Keratinocyte (primary cell): Measurements from ENCODE around the gene DACT1. TPM values are rescaled to one million over a fixed set of nuclear protein-coding genes. Genes with fewer than 3 reads are reported as not detected.

Source experiments
- DNase-seq: peaks from one replicate; pipeline ENCODE4 v3.0.0-alpha.2; 2011; ENCODE audit warnings: low read depth, missing footprints, low spot score
- FAIRE-seq: peaks from 2 replicates; lab custom pipeline; 2011; peaks lifted over from hg19 to GRCh38; lab: Jason Lieb, UNC
- H2AFZ ChIP-seq: 2 replicates; pipeline ENCODE4 v1.6.0; 2012; ENCODE audit warnings: low read length, control low read depth, inconsistent platforms; ENCODE audit not compliant: control insufficient read depth
- H3K27ac ChIP-seq: 2 replicates; pipeline ENCODE4 v1.5.1; 2011; ENCODE audit warnings: low read length; ENCODE audit not compliant: control insufficient read depth, insufficient read depth
- H3K27me3 ChIP-seq: 3 replicates; pipeline ENCODE4 v1.6.0; 2011; ENCODE audit warnings: low read length; ENCODE audit not compliant: control insufficient read depth, insufficient read depth; ENCODE audit errors: extremely low read depth
- H3K36me3 ChIP-seq, 2 experiments: 2 replicates in 1 of 2; 3 replicates in 1 of 2; pipeline ENCODE4 v1.5.1; 2011; ENCODE audit warnings: low read length in 2 of 2, mild to moderate bottlenecking in 1 of 2; ENCODE audit not compliant: control insufficient read depth in 2 of 2, insufficient read depth in 2 of 2; ENCODE audit errors: extremely low read depth in 1 of 2
- H3K4me1 ChIP-seq: 3 replicates; pipeline ENCODE4 v1.5.1; 2011; ENCODE audit warnings: low read length; ENCODE audit not compliant: control insufficient read depth, insufficient read depth; ENCODE audit errors: extremely low read depth
- H3K4me2 ChIP-seq: 3 replicates; pipeline ENCODE4 v1.6.0; 2011; ENCODE audit warnings: low read depth, low read length; ENCODE audit not compliant: control insufficient read depth, insufficient read depth; ENCODE audit errors: extremely low read depth
- H3K4me3 ChIP-seq, 3 experiments: fragments of 200-600 bp in 1 of 3; sonication (generic) in 1 of 3; 2 replicates in 2 of 3; 3 replicates in 1 of 3; pipeline ENCODE4 v1.5.1; 2011 to 2016; ENCODE audit warnings: low read length in 3 of 3, mild to moderate bottlenecking in 3 of 3, control low read depth in 2 of 3, inconsistent platforms in 1 of 3, low read depth in 1 of 3, mixed read lengths in 1 of 3, mixed run types in 1 of 3, moderate library complexity in 1 of 3; ENCODE audit not compliant: control insufficient read depth in 2 of 3, insufficient read depth in 2 of 3; ENCODE audit errors: extremely low read depth in 1 of 3
- H3K79me2 ChIP-seq: 2 replicates; pipeline ENCODE4 v1.6.0; 2012; ENCODE audit warnings: low read length; ENCODE audit not compliant: control insufficient read depth, insufficient read depth
- H3K9ac ChIP-seq: 3 replicates; pipeline ENCODE4 v1.6.0; 2011; ENCODE audit warnings: low read length; ENCODE audit not compliant: control insufficient read depth, insufficient read depth; ENCODE audit errors: extremely low read depth
- H3K9me1 ChIP-seq: 3 replicates; pipeline ENCODE4 v1.6.0; 2011; ENCODE audit warnings: low read length; ENCODE audit not compliant: control insufficient read depth, insufficient read depth; ENCODE audit errors: extremely low read depth
- H3K9me3 ChIP-seq: 2 replicates; pipeline ENCODE4 v1.5.1; 2012; ENCODE audit warnings: low read depth, low read length; ENCODE audit not compliant: control insufficient read depth
- H4K20me1 ChIP-seq: 3 replicates; pipeline ENCODE4 v1.6.0; 2011; ENCODE audit warnings: low read length; ENCODE audit not compliant: control insufficient read depth, insufficient read depth; ENCODE audit errors: extremely low read depth
- EZH2 ChIP-seq: IDR thresholded peaks from one replicate; pipeline ENCODE4 v1.6.1; 2012; ENCODE audit warnings: inconsistent platforms, mild to moderate bottlenecking, low read length, moderate library complexity
- dilution Hi-C: fragments of 300-500 bp; cut with MboI; formaldehyde crosslinking; loops from one replicate; pipeline ENCODE4 v1.7.0; 2020; ENCODE audit warnings: low sequenced_read_pairs; ENCODE audit not compliant: extremely low pct_ligation_motif_present
- polyA plus RNA-seq, 5 experiments: library from polyadenylated mRNA; depleted of rRNA in 3 of 5; stranded (reverse) in 3 of 5; stranded (forward) in 1 of 5; unstranded in 1 of 5; fragments of >200 nt; gene quantifications; 1 replicate in 1 of 5; 2 replicates in 3 of 5; 3 replicates in 1 of 5; pipeline versions ENCODE4 v1.2.1 to v1.2.3, GENCODE V29; 2011 to 2012; ENCODE audit warnings: missing spikeins in 2 of 5, low read depth in 1 of 5, low replicate concordance in 1 of 5
- TF ChIP-seq, protein P1 (sequence below), 3 experiments: IDR thresholded peaks in 1 of 3; conservative IDR thresholded peaks in 1 of 3; optimal IDR thresholded peaks in 1 of 3; 2 replicates in 2 of 3; 3 replicates in 1 of 3; pipeline versions ENCODE3 to v1.5.1; 2011; ENCODE audit warnings: low read length in 3 of 3, mild to moderate bottlenecking in 3 of 3, moderate library complexity in 2 of 3, control low read depth in 1 of 3, inconsistent platforms in 1 of 3; ENCODE audit not compliant: insufficient read depth in 2 of 3; ENCODE audit errors: extremely low read depth in 1 of 3

Gene DACT1
- polyA plus RNA-seq, 1 donor (not counting 4 experiments of a cell fraction or from before 2014, with no cell fraction given) = 0.10 TPM

DNA sequence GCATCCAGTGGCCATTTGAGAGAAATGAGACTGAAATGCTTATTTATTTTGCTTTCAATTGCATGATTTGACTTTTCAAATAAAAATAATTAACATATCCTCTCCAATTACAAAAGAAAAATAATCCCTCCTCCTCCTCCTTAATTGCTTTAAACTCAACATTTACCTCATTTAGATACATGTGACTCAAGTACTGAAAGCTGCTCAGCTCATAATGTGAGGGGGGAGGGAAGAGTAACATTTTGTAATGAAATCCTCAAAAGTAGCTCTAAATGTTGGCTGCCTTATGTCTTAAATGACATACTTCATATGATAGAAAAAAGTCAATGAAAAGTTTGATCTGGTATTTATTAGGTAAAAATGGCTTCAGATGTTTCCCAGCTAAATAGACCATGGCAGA lies 29.0 kb downstream of the DACT1 start:
- FAIRE-seq = no peak
- Histone ChIP-seq H4K20me1 (no peaks in the 10 kb centered on the region), H3K27ac (no peak overlapping the region), H2AFZ (no peak overlapping the region), H3K9me1 (no peaks in the 10 kb centered on the region), H3K4me2 (no peak overlapping the region), H3K9me3 (no peaks in the 10 kb centered on the region), H3K36me3 (no peaks in the 10 kb centered on the region), H3K9ac (no peak overlapping the region), H3K79me2 (no peaks in the 10 kb centered on the region), H3K4me3 (no peak overlapping the region), H3K27me3 (no peaks in the 10 kb centered on the region), H3K4me1 (peaks cover 8% of the 10 kb centered on the region)
- TF ChIP-seq, protein P1, sequence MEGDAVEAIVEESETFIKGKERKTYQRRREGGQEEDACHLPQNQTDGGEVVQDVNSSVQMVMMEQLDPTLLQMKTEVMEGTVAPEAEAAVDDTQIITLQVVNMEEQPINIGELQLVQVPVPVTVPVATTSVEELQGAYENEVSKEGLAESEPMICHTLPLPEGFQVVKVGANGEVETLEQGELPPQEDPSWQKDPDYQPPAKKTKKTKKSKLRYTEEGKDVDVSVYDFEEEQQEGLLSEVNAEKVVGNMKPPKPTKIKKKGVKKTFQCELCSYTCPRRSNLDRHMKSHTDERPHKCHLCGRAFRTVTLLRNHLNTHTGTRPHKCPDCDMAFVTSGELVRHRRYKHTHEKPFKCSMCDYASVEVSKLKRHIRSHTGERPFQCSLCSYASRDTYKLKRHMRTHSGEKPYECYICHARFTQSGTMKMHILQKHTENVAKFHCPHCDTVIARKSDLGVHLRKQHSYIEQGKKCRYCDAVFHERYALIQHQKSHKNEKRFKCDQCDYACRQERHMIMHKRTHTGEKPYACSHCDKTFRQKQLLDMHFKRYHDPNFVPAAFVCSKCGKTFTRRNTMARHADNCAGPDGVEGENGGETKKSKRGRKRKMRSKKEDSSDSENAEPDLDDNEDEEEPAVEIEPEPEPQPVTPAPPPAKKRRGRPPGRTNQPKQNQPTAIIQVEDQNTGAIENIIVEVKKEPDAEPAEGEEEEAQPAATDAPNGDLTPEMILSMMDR (optimal IDR thresholded peaks at IDR 0.05 in 1 of 3, IDR thresholded peaks at IDR 0.05 in 1 of 3, conservative IDR thresholded peaks at IDR 0.05 in 1 of 3; ENCODE audit: extremely low read depth in 1 of 3, insufficient read depth in 2 of 3, low read length in 3 of 3) = no peak
- no peak for TF ChIP-seq EZH2
- DNase-seq = no peak
- dilution Hi-C loops = no loop called here

- Histone ChIP-seq H3K4me3 (no peak overlapping the region), H3K27ac (no peak overlapping the region), H3K27me3 (no peaks in the 10 kb centered on the region), H3K36me3 (no peaks in the 10 kb centered on the region), H3K9me1 (no peaks in the 10 kb centered on the region), H3K9ac (no peak overlapping the region), H2AFZ (no peak overlapping the region), H4K20me1 (no peaks in the 10 kb centered on the region), H3K4me2 (no peak overlapping the region), H3K9me3 (no peaks in the 10 kb centered on the region), H3K4me1 (peaks cover 8% of the 10 kb centered on the region), H3K79me2 (no peaks in the 10 kb centered on the region)
- dilution Hi-C loops = no loop called here
- FAIRE-seq (no peak), DNase-seq (no peak)
- TF ChIP-seq, protein P1 (optimal IDR thresholded peaks at IDR 0.05 in 1 of 3, IDR thresholded peaks at IDR 0.05 in 1 of 3, conservative IDR thresholded peaks at IDR 0.05 in 1 of 3; ENCODE audit: extremely low read depth in 1 of 3, insufficient read depth in 2 of 3, low read length in 3 of 3) = no peak
- no peak for TF ChIP-seq EZH2
Observed at GRCh38 chr14:58667900-58668299, 30.1 kb downstream of the DACT1 start.
